SU-DHL-6 (cell line): ENCODE results near the gene STX7.
A peak's percentile ranks its signal among the peaks of the same experiment; 100 is the strongest.

Experiments
- H2AFZ ChIP-seq: fragments of 200-600 bp; sonication (generic); 2 replicates; pipeline ENCODE4 v1.6.1; 2014; ENCODE audit warnings: low read depth, mild to moderate bottlenecking, moderate library complexity, mixed read lengths, antibody characterized with exemption, low read length; ENCODE audit not compliant: severe bottlenecking
- H3F3A ChIP-seq: fragments of 200-600 bp; shearing (Covaris generic); 2 replicates; pipeline ENCODE4 v1.6.0; 2016; ENCODE audit warnings: antibody characterized with exemption, mild to moderate bottlenecking; ENCODE audit not compliant: insufficient read depth
- H3K27ac ChIP-seq: fragments of 200-600 bp; sonication (generic); 2 replicates; pipeline ENCODE4 v1.5.1; 2016; ENCODE audit warnings: low read depth, mild to moderate bottlenecking, low read length, moderate library complexity, mixed read lengths
- H3K27me3 ChIP-seq: fragments of 200-600 bp; sonication (generic), shearing (Covaris generic); 2 replicates; pipeline ENCODE4 v1.6.0; 2014; ENCODE audit warnings: mild to moderate bottlenecking, low read length
- H3K36me3 ChIP-seq: fragments of 200-600 bp; sonication (generic); 2 replicates; pipeline ENCODE4 v1.6.1; 2014; ENCODE audit warnings: mild to moderate bottlenecking, low read length, mixed read lengths
- H3K4me2 ChIP-seq: fragments of 300-600, 200-600 bp; shearing (Covaris generic), sonication (generic); 2 replicates; pipeline ENCODE4 v1.6.0; 2014; ENCODE audit warnings: low read length, low read depth, mild to moderate bottlenecking; ENCODE audit not compliant: poor library complexity, severe bottlenecking
- H3K4me3 ChIP-seq: fragments of 200-600 bp; sonication (generic); 2 replicates; pipeline ENCODE4 v1.5.1; 2014; ENCODE audit warnings: antibody characterized with exemption, low read length, mild to moderate bottlenecking, mixed read lengths; ENCODE audit not compliant: insufficient read depth, poor library complexity, severe bottlenecking
- H3K79me2 ChIP-seq: fragments of 200-600 bp; sonication (generic); 2 replicates; pipeline ENCODE4 v1.6.1; 2014; ENCODE audit warnings: mild to moderate bottlenecking, low read length, moderate library complexity; ENCODE audit not compliant: insufficient read depth
- H3K9ac ChIP-seq: fragments of 200-600 bp; sonication (generic); 2 replicates; pipeline ENCODE4 v1.7.0; 2014; ENCODE audit warnings: mild to moderate bottlenecking, low read length
- H3K9me2 ChIP-seq: fragments of 200-600 bp; sonication (generic); replicated peaks from 2 replicates; pipeline ENCODE4 v1.6.1; 2014; ENCODE audit warnings: low read length; ENCODE audit not compliant: insufficient read depth
- H3K9me3 ChIP-seq: fragments of 200-600 bp; sonication (generic); 2 replicates; pipeline ENCODE4 v1.6.1; 2014; ENCODE audit warnings: low read length, mixed read lengths; ENCODE audit not compliant: insufficient read depth
- H4K20me1 ChIP-seq: fragments of 200-600 bp; sonication (generic); 2 replicates; pipeline ENCODE4 v1.6.1; 2014; ENCODE audit warnings: low read depth, mild to moderate bottlenecking, antibody characterized with exemption, low read length, moderate library complexity, mixed read lengths
- CTCF ChIP-seq: fragments of 200-600 bp; sonication (generic); IDR thresholded peaks from one replicate; pipeline ENCODE4 v1.5.1; 2017; ENCODE audit warnings: antibody characterized with exemption, mild to moderate bottlenecking, low read length, moderate library complexity; ENCODE audit not compliant: insufficient read depth, poor library complexity, severe bottlenecking
- EZH2phosphoT487 ChIP-seq: fragments of 200-600 bp; sonication (generic), shearing (Covaris generic); conservative IDR thresholded peaks from 2 replicates; pipeline ENCODE4 v1.6.1; 2018; ENCODE audit warnings: mild to moderate bottlenecking, antibody characterized with exemption, low read length, moderate library complexity, mixed read lengths

The STX7 gene

GRCh38 chr6:132487762-132488161 is 25.2 kb downstream of the STX7 start:
- Histone ChIP-seq H2AFZ (no peak overlapping the region), H3K9me3 (no peaks in the 10 kb centered on the region), H3K36me3 (peaks cover 26% of the 10 kb centered on the region), H3K9ac (no peak overlapping the region), H3K27ac (peak overlapping the region; percentile 17; the same call in 1 of the 2 replicates), H3K4me3 (no peak overlapping the region), H3K79me2 (peaks cover 86% of the 10 kb centered on the region), H4K20me1 (no peaks in the 10 kb centered on the region), H3K4me2 (peak overlapping the region; percentile 11), H3F3A (peaks cover 53% of the 10 kb centered on the region), H3K9me2 (no peaks in the 10 kb centered on the region), H3K27me3 (no peaks in the 10 kb centered on the region)
- no peak for TF ChIP-seq CTCF
- TF ChIP-seq EZH2phosphoT487: no peak

- Histone ChIP-seq H3K4me3 (peak overlapping the region; percentile 26), H3K36me3 (peaks cover 36% of the 10 kb centered on the region), H3K4me2 (peak overlapping the region; percentile 76), H3K79me2 (peaks cover 86% of the 10 kb centered on the region), H3K9me3 (no peaks in the 10 kb centered on the region), H3K9ac (peak overlapping the region; percentile 40), H4K20me1 (no peaks in the 10 kb centered on the region), H3K27me3 (no peaks in the 10 kb centered on the region), H2AFZ (no peak overlapping the region), H3F3A (peaks cover 34% of the 10 kb centered on the region), H3K27ac (peak overlapping the region; percentile 96), H3K9me2 (no peaks in the 10 kb centered on the region)
- TF ChIP-seq CTCF: no peak
- TF ChIP-seq EZH2phosphoT487: no peak
These were observed 28.3 kb downstream of the STX7 start for GRCh38 chr6:132484680-132485018.

- Histone ChIP-seq H3K4me3 (peak overlapping the region; percentile 16), H3F3A (peaks cover 34% of the 10 kb centered on the region), H3K9me2 (no peaks in the 10 kb centered on the region), H2AFZ (no peak overlapping the region), H3K9ac (peak overlapping the region; percentile 40), H3K27me3 (no peaks in the 10 kb centered on the region), H3K4me2 (peak overlapping the region; percentile 76), H3K36me3 (peaks cover 36% of the 10 kb centered on the region), H3K27ac (peak overlapping the region; percentile 96), H4K20me1 (no peaks in the 10 kb centered on the region), H3K79me2 (peaks cover 86% of the 10 kb centered on the region), H3K9me3 (no peaks in the 10 kb centered on the region)
- TF ChIP-seq EZH2phosphoT487 (no peak), CTCF (peak; percentile 78)
These were observed 28.9 kb downstream of the STX7 start for GRCh38 chr6:132483779-132484679.
